ENCODE measurements around the gene PLCH1.

PLCH1 gene

DNA sequence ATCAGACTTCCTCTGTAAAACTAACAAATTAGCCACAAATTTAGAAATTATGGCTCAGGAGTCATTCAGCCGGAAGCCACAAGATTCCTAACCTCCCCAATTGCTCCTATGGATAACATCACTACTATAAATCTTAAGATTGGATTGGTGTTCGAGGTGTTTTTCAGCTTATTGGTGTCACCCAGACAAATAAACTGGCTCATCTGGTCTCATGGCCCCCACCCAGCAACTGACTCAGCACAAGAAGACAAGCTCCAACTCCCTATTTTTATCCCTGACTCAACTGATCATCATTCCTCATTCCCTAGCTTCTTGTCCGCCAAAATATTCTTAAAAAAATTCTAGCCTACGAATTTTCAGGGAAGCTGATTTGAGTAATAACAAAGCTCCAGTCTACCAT is 316.3 kb downstream of the PLCH1 start:
- Histone ChIP-seq H4K20me1 (no peaks in the 10 kb centered on the region), H3K27me3 (no peaks in the 10 kb centered on the region), H3K4me2 (no peak overlapping the region), H3K4me3 (no peak overlapping the region), H3K36me3 (no peaks in the 10 kb centered on the region), H3K9ac (no peak overlapping the region), H3K9me3 (replicated peaks in 1 of 11) (peaks cover 42 to 55% (median 46%) of the 10 kb centered on the region in 11 experiments), H3K27ac (no peak overlapping the region), H3K4me1 (peaks cover 3 to 15% (median 7%) of the 10 kb centered on the region in 10 experiments; a peak in 14 of 20 replicates)
- no peak for TF ChIP-seq Cebpa-rat (IDR thresholded peaks at IDR 0.05)

DNA sequence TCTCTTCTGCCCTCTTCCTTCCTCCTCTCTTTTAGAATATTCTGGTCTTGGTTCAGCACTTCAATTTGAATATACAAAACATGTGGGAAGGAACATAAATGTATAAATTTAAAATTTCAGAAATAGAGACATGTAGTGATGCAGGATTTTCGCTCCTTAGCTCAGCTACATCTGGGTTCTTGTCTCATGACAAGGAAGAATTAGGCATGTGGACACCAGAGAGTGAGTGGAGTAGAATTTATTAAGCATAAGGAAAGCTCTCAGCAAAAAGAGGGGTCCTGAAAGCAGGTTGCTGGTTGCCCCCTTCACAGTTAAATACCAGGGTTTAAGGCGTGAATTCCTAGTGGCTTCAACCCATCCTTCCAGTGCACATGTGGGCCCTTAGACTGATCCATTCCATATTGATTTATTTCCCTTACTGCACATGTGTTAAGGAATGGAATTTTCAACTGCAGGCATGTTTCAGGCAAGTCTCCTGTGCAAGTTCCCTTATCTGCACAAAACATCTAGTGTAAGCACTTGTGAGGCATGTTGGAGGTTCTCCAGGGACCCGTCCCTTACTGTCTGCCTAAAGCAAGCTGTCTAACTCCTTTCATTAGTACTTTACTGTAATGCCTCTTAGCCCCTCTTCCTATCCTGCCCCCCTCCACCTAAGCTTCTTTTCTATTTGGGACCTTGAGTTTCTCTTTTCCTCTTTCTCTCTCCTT is 318.2 kb downstream of the PLCH1 start:
- Histone ChIP-seq H3K4me2 (no peak overlapping the region), H3K4me1 (peaks cover 4 to 13% (median 10%) of the 10 kb centered on the region in 10 experiments; a peak in 14 of 20 replicates), H3K27ac (no peak overlapping the region), H3K9ac (no peak overlapping the region), H3K27me3 (no peaks in the 10 kb centered on the region), H4K20me1 (no peaks in the 10 kb centered on the region), H3K4me3 (no peak overlapping the region), H3K9me3 (replicated peaks in 1 of 11) (peaks cover 42 to 55% (median 48%) of the 10 kb centered on the region in 11 experiments), H3K36me3 (no peaks in the 10 kb centered on the region)
- TF ChIP-seq Cebpa-rat (IDR thresholded peaks at IDR 0.05): no peak

DNA sequence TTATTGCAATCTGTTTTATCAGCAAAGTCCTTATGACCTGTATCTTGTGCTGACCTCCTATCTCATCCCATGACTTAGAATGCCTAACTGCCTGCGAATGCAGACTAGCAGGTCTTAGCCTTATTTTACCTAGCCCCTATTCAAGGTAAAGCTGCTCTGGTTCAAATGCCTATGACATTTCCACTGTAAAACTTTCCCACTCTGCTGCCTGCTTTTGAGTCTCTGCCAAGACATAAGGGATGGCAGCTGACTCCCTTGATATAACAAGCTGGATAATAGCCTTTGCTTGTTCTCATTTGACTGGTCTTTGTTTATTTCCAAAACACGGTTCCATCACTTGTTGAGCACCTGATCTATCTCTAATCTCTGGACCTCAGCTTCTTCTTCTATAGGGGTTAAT is 319.5 kb downstream of the PLCH1 start:
- no peaks in the 10 kb centered on the region for H3K27me3 ChIP-seq
- H3K27ac ChIP-seq: no peak overlapping the region
- H3K4me2 ChIP-seq: no peak overlapping the region
- H3K4me3 ChIP-seq: no peak overlapping the region
- H4K20me1 ChIP-seq: no peaks in the 10 kb centered on the region
- TF ChIP-seq Cebpa-rat (IDR thresholded peaks at IDR 0.05): no peak
- H3K36me3 ChIP-seq: no peaks in the 10 kb centered on the region
- H3K4me1 ChIP-seq: peaks cover 4 to 13% (median 10%) of the 10 kb centered on the region in 10 experiments; a peak in 14 of 20 replicates
- peaks cover 42 to 55% (median 48%) of the 10 kb centered on the region in 11 experiments for H3K9me3 ChIP-seq (replicated peaks in 1 of 11)
- no peak overlapping the region for H3K9ac ChIP-seq

GRCh38 chr3:155424323-155424710 is 320.6 kb downstream of the PLCH1 start:
- peak overlapping the region in 7 of 11 experiments; percentile 1 to 57 (median 33); a peak in 8 of 22 replicates for H3K4me2 ChIP-seq
- H3K4me3 ChIP-seq: no peak overlapping the region
- no peak overlapping the region for H3K9ac ChIP-seq
- H3K27me3 ChIP-seq: no peaks in the 10 kb centered on the region
- no peaks in the 10 kb centered on the region for H3K36me3 ChIP-seq
- TF ChIP-seq Cebpa-rat (IDR thresholded peaks at IDR 0.05): no peak
- peak overlapping the region in 2 of 11 experiments; percentile 3 to 25; a peak in 2 of 22 replicates for H3K27ac ChIP-seq
- H4K20me1 ChIP-seq: no peaks in the 10 kb centered on the region
- H3K4me1 ChIP-seq: peaks cover 4 to 13% (median 10%) of the 10 kb centered on the region in 10 experiments; a peak in 14 of 20 replicates
- peaks cover 36 to 56% (median 44%) of the 10 kb centered on the region in 11 experiments for H3K9me3 ChIP-seq (replicated peaks in 1 of 11)

DNA sequence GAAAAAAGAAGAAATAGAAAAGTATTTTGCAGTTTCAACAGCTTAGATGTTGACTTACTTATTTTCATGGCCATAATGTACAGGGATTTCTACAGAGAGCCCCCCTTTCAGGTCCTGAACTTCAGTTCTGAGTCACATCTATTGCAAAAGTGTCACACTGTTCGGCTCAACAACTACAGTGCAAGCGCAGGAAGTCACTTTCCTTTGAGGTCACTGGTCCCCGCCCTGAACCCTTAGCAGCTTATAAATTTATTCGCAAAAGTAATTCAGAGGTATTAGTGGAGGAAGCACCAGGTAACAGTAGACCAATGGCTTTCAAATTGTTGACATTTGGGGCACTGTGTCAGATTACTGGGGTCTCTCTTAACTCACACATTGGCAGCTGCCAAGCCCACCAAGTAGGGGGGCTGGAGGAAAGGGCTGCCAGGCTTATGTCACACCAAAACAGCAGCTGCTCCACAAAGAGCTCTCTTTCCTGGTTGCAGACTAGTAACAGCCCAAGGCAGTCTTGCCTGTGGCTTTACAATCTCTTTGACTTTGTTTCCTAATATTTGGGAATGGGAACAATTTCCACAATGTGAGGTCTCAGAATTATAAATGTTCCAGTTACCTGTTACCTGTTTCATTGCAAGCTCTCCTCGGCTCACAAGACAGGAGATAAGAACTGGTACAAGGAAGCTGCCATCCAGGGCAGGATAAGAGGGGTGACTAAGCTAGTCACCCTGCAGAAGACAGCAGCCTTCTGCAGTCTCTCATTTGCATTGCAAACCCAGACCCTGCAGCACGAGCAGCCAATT is 321.1 kb downstream of the PLCH1 start:
- H3K4me1 ChIP-seq: peaks cover 4 to 13% (median 10%) of the 10 kb centered on the region in 10 experiments; a peak in 14 of 20 replicates
- peak overlapping the region in 6 of 11 experiments; percentile 3 to 25 (median 12); a peak in 5 of 22 replicates for H3K27ac ChIP-seq
- H3K4me3 ChIP-seq: no peak overlapping the region
- peaks cover 33 to 56% (median 42%) of the 10 kb centered on the region in 11 experiments for H3K9me3 ChIP-seq (replicated peaks in 1 of 11)
- H3K36me3 ChIP-seq: no peaks in the 10 kb centered on the region
- TF ChIP-seq Cebpa-rat (IDR thresholded peaks at IDR 0.05): no peak
- no peaks in the 10 kb centered on the region for H4K20me1 ChIP-seq
- peak overlapping the region in 10 of 11 experiments; percentile 1 to 57 (median 32); a peak in 14 of 22 replicates for H3K4me2 ChIP-seq
- H3K9ac ChIP-seq: no peak overlapping the region
- H3K27me3 ChIP-seq: no peaks in the 10 kb centered on the region

DNA sequence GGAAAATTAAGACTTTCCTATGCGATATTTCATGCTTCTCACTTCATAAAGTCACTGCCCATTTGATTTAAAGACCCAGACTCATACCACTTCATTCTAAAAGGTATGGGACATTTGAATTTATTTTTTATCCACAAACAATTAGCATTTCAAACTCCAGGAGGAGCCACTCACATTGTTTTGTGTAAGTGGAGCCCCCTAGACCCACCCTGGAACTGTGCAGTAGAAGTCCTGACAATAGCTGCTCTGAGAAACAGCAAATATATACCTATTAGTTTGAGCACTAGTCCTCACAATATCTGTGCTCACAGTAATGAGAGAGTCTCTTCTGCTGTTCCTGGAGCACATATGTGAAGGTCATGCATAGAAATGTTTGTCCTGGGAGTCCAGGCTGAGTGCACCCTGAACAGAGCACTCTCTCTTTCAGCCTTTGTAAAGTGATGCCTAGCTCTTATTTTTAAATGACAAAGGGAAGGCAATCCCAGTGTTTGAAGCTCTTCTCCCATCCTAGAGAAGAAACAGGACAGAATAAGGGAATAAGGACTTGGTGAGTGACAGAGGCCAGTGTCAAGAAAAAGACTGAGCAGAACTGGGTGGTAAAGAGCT is 323.9 kb downstream of the PLCH1 start:
- H3K4me2 ChIP-seq: no peak overlapping the region
- H3K9ac ChIP-seq: no peak overlapping the region
- H3K27me3 ChIP-seq: no peaks in the 10 kb centered on the region
- H3K27ac ChIP-seq: no peak overlapping the region
- H3K4me1 ChIP-seq: peaks cover 4 to 13% (median 10%) of the 10 kb centered on the region in 10 experiments; a peak in 14 of 20 replicates
- no peaks in the 10 kb centered on the region for H3K36me3 ChIP-seq
- H3K9me3 ChIP-seq (replicated peaks in 1 of 11): peaks cover 5 to 30% (median 17%) of the 10 kb centered on the region in 11 experiments
- H4K20me1 ChIP-seq: no peaks in the 10 kb centered on the region
- no peak for TF ChIP-seq Cebpa-rat (IDR thresholded peaks at IDR 0.05)
- H3K4me3 ChIP-seq: no peak overlapping the region

GRCh38 chr3:155420406-155420805 is 324.5 kb downstream of the PLCH1 start:
- Histone ChIP-seq H3K9ac (no peak overlapping the region), H4K20me1 (no peaks in the 10 kb centered on the region), H3K27me3 (no peaks in the 10 kb centered on the region), H3K36me3 (no peaks in the 10 kb centered on the region), H3K9me3 (replicated peaks in 1 of 11) (peaks cover 2 to 25% (median 11%) of the 10 kb centered on the region in 11 experiments; a peak in 14 of 22 replicates), H3K4me2 (no peak overlapping the region), H3K27ac (no peak overlapping the region), H3K4me1 (peaks cover 4 to 13% (median 10%) of the 10 kb centered on the region in 10 experiments; a peak in 14 of 20 replicates), H3K4me3 (no peak overlapping the region)
- no peak for TF ChIP-seq Cebpa-rat (IDR thresholded peaks at IDR 0.05)

DNA sequence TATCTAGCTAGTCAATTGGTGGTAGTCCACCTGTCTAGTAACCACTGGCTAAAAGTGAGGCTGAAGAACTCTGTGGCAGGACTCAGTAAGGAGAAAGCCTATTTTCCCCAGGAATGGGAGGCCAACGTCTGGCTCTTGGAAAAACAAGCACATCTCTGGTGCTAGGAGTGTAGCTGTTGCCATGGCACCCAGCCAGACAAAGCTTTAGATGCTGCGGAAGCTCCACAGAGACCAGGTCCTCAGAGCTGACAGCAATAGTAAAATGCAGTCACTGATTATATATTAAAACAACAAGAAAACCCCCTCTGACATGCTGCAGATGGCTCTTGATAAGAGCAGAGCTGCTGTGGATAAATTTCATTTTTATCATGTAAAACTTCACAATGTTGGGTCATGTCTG is 326.5 kb downstream of the PLCH1 start:
- peaks cover 0 to 21% (median 9%) of the 10 kb centered on the region in 11 experiments; a peak in 9 of 22 replicates for H3K9me3 ChIP-seq (replicated peaks in 1 of 11)
- no peak overlapping the region for H3K27ac ChIP-seq
- H3K9ac ChIP-seq: no peak overlapping the region
- TF ChIP-seq Cebpa-rat (IDR thresholded peaks at IDR 0.05): no peak
- H3K36me3 ChIP-seq: no peaks in the 10 kb centered on the region
- no peak overlapping the region for H3K4me3 ChIP-seq
- no peaks in the 10 kb centered on the region for H4K20me1 ChIP-seq
- H3K4me1 ChIP-seq: peaks cover 0 to 12% (median 7%) of the 10 kb centered on the region in 10 experiments; a peak in 16 of 20 replicates
- no peak overlapping the region for H3K4me2 ChIP-seq
- H3K27me3 ChIP-seq: no peaks in the 10 kb centered on the region

GRCh38 chr3:155417119-155417517 is 327.8 kb downstream of the PLCH1 start:
- H3K27me3 ChIP-seq: no peaks in the 10 kb centered on the region
- H3K27ac ChIP-seq: no peak overlapping the region
- TF ChIP-seq Cebpa-rat (IDR thresholded peaks at IDR 0.05): no peak
- peaks cover 0 to 20% (median 16%) of the 10 kb centered on the region in 10 experiments; a peak in 15 of 20 replicates for H3K4me1 ChIP-seq
- H3K4me2 ChIP-seq: no peak overlapping the region
- no peaks in the 10 kb centered on the region for H4K20me1 ChIP-seq
- peaks cover under 1 to 19% (median 10%) of the 10 kb centered on the region in 11 experiments; a peak in 14 of 22 replicates for H3K9me3 ChIP-seq (replicated peaks in 1 of 11)
- no peaks in the 10 kb centered on the region for H3K36me3 ChIP-seq
- H3K4me3 ChIP-seq: no peak overlapping the region
- no peak overlapping the region for H3K9ac ChIP-seq
